H1 (cell line): ENCODE data around the gene WDR4. TPM values are rescaled to one million over a fixed set of nuclear protein-coding genes. Genes with fewer than 3 reads are reported as not detected.

Experiments used
- CTCF ChIA-PET: fragments of 300-600 bp; sonication (Branson Sonifier 250); formaldehyde crosslinking; loops from one replicate; lab custom pipeline; 2021; ENCODE audit not compliant: partially characterized antibody; lab: Charles Lee
- POLR2A ChIA-PET: fragments of 300-600 bp; sonication (Branson Sonifier 250); formaldehyde crosslinking; loops from one replicate; lab custom pipeline; 2021; ENCODE audit warnings: inconsistent platforms; ENCODE audit not compliant: partially characterized antibody; lab: Charles Lee
- DNase-seq, 2 experiments: peaks; one replicate each; pipeline versions ENCODE4 v3.0.0 to v3.0.0-alpha.2; 2010 to 2022; ENCODE audit warnings: low spot score in 2 of 2, low read depth in 1 of 2, mixed read lengths in 1 of 2
- FAIRE-seq: peaks from 2 replicates; lab custom pipeline; 2011; peaks lifted over from hg19 to GRCh38; lab: Jason Lieb, UNC
- H2AFZ ChIP-seq: 2 replicates; pipeline ENCODE4 v1.8.1; 2012; ENCODE audit warnings: low read length, inconsistent platforms
- H2AK5ac ChIP-seq: 2 replicates; pipeline ENCODE4 v1.6.1; 2013; ENCODE audit warnings: low read depth, low read length
- H2BK120ac ChIP-seq: replicated peaks from 2 replicates; pipeline ENCODE3; 2013; ENCODE audit warnings: low read depth, low read length, inconsistent platforms
- H2BK12ac ChIP-seq: 2 replicates; pipeline ENCODE4 v1.6.1; 2013; ENCODE audit warnings: low read depth, low read length
- H2BK15ac ChIP-seq: 2 replicates; pipeline ENCODE4 v1.6.1; 2013; ENCODE audit warnings: low read length
- H2BK20ac ChIP-seq: 2 replicates; pipeline ENCODE4 v1.6.1; 2013; ENCODE audit warnings: low read length
- H2BK5ac ChIP-seq: 2 replicates; pipeline ENCODE4 v1.6.1; 2013; ENCODE audit warnings: low read depth, low read length
- H3K14ac ChIP-seq: 2 replicates; pipeline ENCODE4 v1.6.1; 2013; ENCODE audit warnings: inconsistent platforms; ENCODE audit not compliant: insufficient read length
- H3K18ac ChIP-seq: 2 replicates; pipeline ENCODE4 v1.6.1; 2013; ENCODE audit warnings: low read length; ENCODE audit errors: extremely low read depth
- H3K23ac ChIP-seq: 2 replicates; pipeline ENCODE4 v1.6.1; 2013; ENCODE audit warnings: inconsistent platforms; ENCODE audit not compliant: insufficient read length
- H3K23me2 ChIP-seq: 2 replicates; pipeline ENCODE4 v1.6.1; 2013; ENCODE audit warnings: low read depth, low read length
- H3K27ac ChIP-seq: 2 replicates; pipeline ENCODE4 v1.6.1; 2011; ENCODE audit warnings: low read depth, low read length, inconsistent platforms
- H3K27me3 ChIP-seq, 4 experiments: replicated peaks in 1 of 4; 1 replicate in 1 of 4; 2 replicates in 3 of 4; pipeline versions ENCODE4 v1.6.1 to v1.8.1; 2011 to 2013; ENCODE audit warnings: low read length in 3 of 4, mild to moderate bottlenecking in 3 of 4, inconsistent platforms in 2 of 4, mixed read lengths in 2 of 4, moderate library complexity in 1 of 4; ENCODE audit not compliant: control insufficient read depth in 3 of 4, insufficient read depth in 3 of 4; ENCODE audit errors: extremely low read depth in 1 of 4
- H3K36me3 ChIP-seq, 4 experiments: 2 replicates each; pipeline versions ENCODE4 v1.6.1 to v1.8.1; 2011 to 2013; ENCODE audit warnings: mild to moderate bottlenecking in 4 of 4, low read length in 3 of 4, moderate library complexity in 2 of 4, control low read depth in 1 of 4, inconsistent platforms in 1 of 4; ENCODE audit not compliant: insufficient read depth in 4 of 4, control insufficient read depth in 2 of 4
- H3K4ac ChIP-seq: replicated peaks from 2 replicates; pipeline ENCODE3; 2013; ENCODE audit warnings: low read length, low read depth, mixed read lengths, inconsistent platforms; ENCODE audit not compliant: insufficient read length
- H3K4me1 ChIP-seq, 4 experiments: replicated peaks in 1 of 4; 1 replicate in 1 of 4; 2 replicates in 3 of 4; pipeline versions ENCODE4 v1.6.1 to v1.8.1; 2011 to 2013; ENCODE audit warnings: low read length in 3 of 4, inconsistent platforms in 2 of 4, mixed read lengths in 1 of 4; ENCODE audit not compliant: insufficient read depth in 4 of 4, control insufficient read depth in 3 of 4
- H3K4me2 ChIP-seq, 2 experiments: 2 replicates each; pipeline versions ENCODE4 v1.6.1 to v1.8.1; 2011 to 2013; ENCODE audit warnings: low read depth in 2 of 2, low read length in 2 of 2, control low read depth in 1 of 2, inconsistent platforms in 1 of 2, mild to moderate bottlenecking in 1 of 2; ENCODE audit not compliant: insufficient read depth in 1 of 2
- H3K4me3 ChIP-seq, 4 experiments: fragments of 200-600, 300-600 bp in 1 of 4; sonication (generic), shearing (Covaris generic), sonication (Bioruptor Twin) in 1 of 4; 2 replicates each; pipeline versions ENCODE4 v1.5.1 to v1.8.1; 2011 to 2016; ENCODE audit warnings: low read length in 4 of 4, low read depth in 3 of 4, control low read depth in 2 of 4, inconsistent platforms in 2 of 4, mild to moderate bottlenecking in 2 of 4, mixed read lengths in 1 of 4, moderate library complexity in 1 of 4; ENCODE audit not compliant: insufficient read depth in 2 of 4; ENCODE audit errors: extremely low read depth in 1 of 4
- H3K56ac ChIP-seq: replicated peaks from 2 replicates; pipeline ENCODE3; 2013; ENCODE audit warnings: low read depth, mild to moderate bottlenecking, mixed read lengths, low read length, inconsistent platforms; ENCODE audit not compliant: insufficient read length
- H3K79me1 ChIP-seq: 2 replicates; pipeline ENCODE4 v1.6.1; 2013; ENCODE audit warnings: low read depth, low read length, control low read depth
- H3K79me2 ChIP-seq, 2 experiments: 2 replicates each; pipeline versions ENCODE4 v1.6.1 to v1.8.1; 2012 to 2013; ENCODE audit warnings: low read length in 2 of 2, mild to moderate bottlenecking in 2 of 2, inconsistent platforms in 1 of 2; ENCODE audit not compliant: insufficient read depth in 2 of 2, control insufficient read depth in 1 of 2
- H3K9ac ChIP-seq, 4 experiments: replicated peaks in 1 of 4; 1 replicate in 1 of 4; 2 replicates in 3 of 4; pipeline versions ENCODE4 v1.6.1 to v1.8.1; 2011 to 2013; ENCODE audit warnings: low read depth in 3 of 4, low read length in 3 of 4, control low read depth in 2 of 4, mild to moderate bottlenecking in 2 of 4, moderate library complexity in 2 of 4, inconsistent platforms in 1 of 4; ENCODE audit errors: extremely low read depth in 1 of 4
- H3K9me3 ChIP-seq, 2 experiments: 2 replicates each; pipeline versions ENCODE4 v1.6.1 to v1.8.1; 2012 to 2013; ENCODE audit warnings: mild to moderate bottlenecking in 2 of 2, moderate library complexity in 2 of 2, control low read depth in 1 of 2, inconsistent platforms in 1 of 2, low read depth in 1 of 2, low read length in 1 of 2, mixed read lengths in 1 of 2; ENCODE audit not compliant: insufficient read depth in 2 of 2
- H4K20me1 ChIP-seq, 2 experiments: replicated peaks in 1 of 2; 2 replicates each; pipeline versions ENCODE3 to v1.8.1; 2011 to 2013; ENCODE audit warnings: inconsistent platforms in 2 of 2, low read length in 2 of 2, mild to moderate bottlenecking in 1 of 2; ENCODE audit not compliant: insufficient read depth in 2 of 2, control insufficient read depth in 1 of 2
- H4K5ac ChIP-seq: 2 replicates; pipeline ENCODE4 v1.6.1; 2013; ENCODE audit warnings: low read length, low read depth, mixed read lengths, inconsistent platforms; ENCODE audit not compliant: insufficient read length
- H4K8ac ChIP-seq: 2 replicates; pipeline ENCODE4 v1.8.0; 2013; ENCODE audit warnings: mild to moderate bottlenecking, moderate library complexity, low read length, inconsistent platforms; ENCODE audit not compliant: insufficient read depth; ENCODE audit errors: extremely low read depth
- H4K91ac ChIP-seq: replicated peaks from 2 replicates; pipeline ENCODE3; 2013; ENCODE audit warnings: low read length, mixed read lengths, inconsistent platforms; ENCODE audit not compliant: insufficient read length
- BACH1 ChIP-seq: IDR thresholded peaks from 2 replicates; pipeline ENCODE4 v1.6.1; 2012; ENCODE audit warnings: low read length, improper control_type of control experiment
- EGR1 ChIP-seq: IDR thresholded peaks from 2 replicates; pipeline ENCODE4 v1.6.1; 2011; ENCODE audit warnings: low read depth, low read length, borderline replicate concordance
- HDAC2 ChIP-seq, 2 experiments: fragments of 300-600 bp in 1 of 2; sonication (generic) in 1 of 2; IDR thresholded peaks; 2 replicates each; pipeline ENCODE4 v1.6.1; 2011 to 2012; ENCODE audit warnings: low read depth in 2 of 2, low read length in 2 of 2, mild to moderate bottlenecking in 2 of 2, moderate library complexity in 2 of 2, borderline replicate concordance in 1 of 2, inconsistent platforms in 1 of 2
- JUND ChIP-seq: IDR thresholded peaks from 2 replicates; pipeline ENCODE4 v1.6.1; 2011; ENCODE audit warnings: mild to moderate bottlenecking, improper control_type of control experiment, low read length
- RAD21 ChIP-seq, 2 experiments: IDR thresholded peaks in 1 of 2; conservative IDR thresholded peaks in 1 of 2; 2 replicates each; pipeline ENCODE4 v1.6.1; 2011; ENCODE audit warnings: low read depth in 2 of 2, low read length in 2 of 2, improper control_type of control experiment in 1 of 2, inconsistent platforms in 1 of 2, mild to moderate bottlenecking in 1 of 2, moderate library complexity in 1 of 2
- SIN3A ChIP-seq, 2 experiments: IDR thresholded peaks in 1 of 2; conservative IDR thresholded peaks in 1 of 2; 2 replicates each; pipeline ENCODE4 v1.6.1; 2011 to 2012; ENCODE audit warnings: low read length in 2 of 2, improper control_type of control experiment in 1 of 2, low read depth in 1 of 2, mild to moderate bottlenecking in 1 of 2
- SIX5 ChIP-seq: IDR thresholded peaks from 2 replicates; pipeline ENCODE4 v1.6.1; 2011; ENCODE audit warnings: mild to moderate bottlenecking, low read depth, low read length
- TBP ChIP-seq: IDR thresholded peaks from 2 replicates; pipeline ENCODE4 v1.6.1; 2011; ENCODE audit warnings: low read depth, low read length, improper control_type of control experiment
- WGBS, 2 experiments: shearing (Covaris generic) in 1 of 2; methylation state at CpG; one replicate each; pipeline versions ENCODE4 v1.1.6 to v1.1.7; 2013 to 2015; ENCODE audit warnings: low lambda C conversion rate in 2 of 2, mixed read lengths in 2 of 2, inconsistent platforms in 1 of 2, low coverage in 1 of 2, missing lambda C conversion rate in 1 of 2; ENCODE audit not compliant: insufficient replicate concordance in 2 of 2, insufficient coverage in 1 of 2, insufficient read length in 1 of 2; ENCODE audit errors: extremely low coverage in 1 of 2, missing lambda C conversion rate in 1 of 2; 5-methylcytosine and 5-hydroxymethylcytosine counted together
- polyA plus RNA-seq, 7 experiments: library from polyadenylated mRNA; depleted of rRNA in 3 of 7; stranded (reverse) in 5 of 7; unstranded in 2 of 7; fragments of >200 nt in 5 of 7; fragments of 200-250 nt in 2 of 7; gene quantifications; 1 replicate in 5 of 7; 2 replicates in 1 of 7; 4 replicates in 1 of 7; pipeline versions ENCODE4 v1.2.1 to v1.2.3, GENCODE V29; 2011 to 2013; ENCODE audit warnings: missing spikeins in 2 of 7, mixed read lengths in 2 of 7
- total RNA-seq: library from RNA; stranded (reverse); fragmentation: NEBNext Ultra II Directional; extraction: Animal tissue kit (Norgen Biotek cat#: 25700); gene quantifications from 2 replicates; pipeline ENCODE4 v1.2.1, GENCODE V29; 2021
- TF ChIP-seq, protein P1 (sequence below): IDR thresholded peaks from 2 replicates; pipeline ENCODE4 v1.6.1; 2012; ENCODE audit warnings: low read length, inconsistent platforms

Gene WDR4
- total and polyA plus RNA-seq, 2 of the 8 experiments (the other 6 are each of a cell fraction or from before 2014, with no cell fraction given) = 28.9 to 47.8 TPM

DNA sequence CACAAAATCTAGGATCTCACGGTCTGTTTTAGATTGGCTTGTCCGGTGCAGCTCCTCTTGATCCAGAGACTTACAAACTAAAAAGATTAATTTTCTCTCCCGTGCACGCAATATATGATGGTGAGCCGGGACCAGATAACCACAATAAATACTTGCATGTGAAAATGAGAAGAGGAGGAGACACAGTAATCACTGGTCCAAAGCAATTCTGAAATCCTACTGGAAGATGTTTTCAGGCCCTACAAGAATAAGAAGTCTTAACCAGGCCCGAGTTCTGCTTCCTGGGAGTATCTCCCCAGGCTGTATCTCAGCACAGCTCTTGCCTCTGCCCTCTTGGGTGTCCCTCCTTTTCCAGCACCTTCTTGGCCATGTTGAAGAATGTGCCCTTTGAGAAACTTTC, 1.0 kb upstream of the WDR4 start:
- peak overlapping the region; percentile 75 to 77 for H3K4me2 ChIP-seq
- no peak overlapping the region for H2BK5ac ChIP-seq
- ChIA-PET CTCF (interaction anchor here (0.6 to 3.3 kb wide), 3 partner anchors 9 to 12 kb away, joined by 5 to 11 read pairs (median 6); partner anchors contain the start of gene NDUFV3), POLR2A (interaction anchor here (0.7 to 3.6 kb wide), 5 partner anchors 9 to 425 kb away, joined by 3 to 41 read pairs (median 12); partner anchors contain the start of gene NDUFV3)
- no peak overlapping the region for H4K91ac ChIP-seq
- H3K4me3 ChIP-seq = peak overlapping the region; percentile 69 to 93 (median 85); a peak in 6 of 8 replicates
- peaks cover 4% of the 10 kb centered on the region; the same call in 1 of the 2 replicates for H3K79me1 ChIP-seq
- H3K14ac ChIP-seq = no peak overlapping the region
- TF ChIP-seq SIX5 = no peak
- TF ChIP-seq JUND = no peak
- TF ChIP-seq BACH1 = no peak
- no peak for TF ChIP-seq TBP
- no peak for TF ChIP-seq HDAC2 (IDR thresholded peaks at IDR 0.05; ENCODE audit: borderline replicate concordance in 1 of 2, low read depth in 2 of 2, low read length in 2 of 2)
- TF ChIP-seq RAD21 (IDR thresholded peaks at IDR 0.05 in 1 of 2, conservative IDR thresholded peaks at IDR 0.05 in 1 of 2; ENCODE audit: low read depth in 2 of 2, low read length in 2 of 2) = no peak
- TF ChIP-seq, protein P1, sequence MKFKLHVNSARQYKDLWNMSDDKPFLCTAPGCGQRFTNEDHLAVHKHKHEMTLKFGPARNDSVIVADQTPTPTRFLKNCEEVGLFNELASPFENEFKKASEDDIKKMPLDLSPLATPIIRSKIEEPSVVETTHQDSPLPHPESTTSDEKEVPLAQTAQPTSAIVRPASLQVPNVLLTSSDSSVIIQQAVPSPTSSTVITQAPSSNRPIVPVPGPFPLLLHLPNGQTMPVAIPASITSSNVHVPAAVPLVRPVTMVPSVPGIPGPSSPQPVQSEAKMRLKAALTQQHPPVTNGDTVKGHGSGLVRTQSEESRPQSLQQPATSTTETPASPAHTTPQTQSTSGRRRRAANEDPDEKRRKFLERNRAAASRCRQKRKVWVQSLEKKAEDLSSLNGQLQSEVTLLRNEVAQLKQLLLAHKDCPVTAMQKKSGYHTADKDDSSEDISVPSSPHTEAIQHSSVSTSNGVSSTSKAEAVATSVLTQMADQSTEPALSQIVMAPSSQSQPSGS = no peak
- no peak for TF ChIP-seq EGR1
- no peak for TF ChIP-seq SIN3A (conservative IDR thresholded peaks at IDR 0.05 in 1 of 2, IDR thresholded peaks at IDR 0.05 in 1 of 2; ENCODE audit: low read depth in 1 of 2, low read length in 2 of 2)
- no peak overlapping the region for H2AK5ac ChIP-seq
- WGBS, 2 experiments = 95% methylated on average over 6 of the region's 6 CpGs; no CpG with 5 or more reads in 1 of the 2 experiments
- H3K23me2 ChIP-seq = peaks cover 11% of the 10 kb centered on the region
- peaks cover 0 to 3% (median under 1%) of the 10 kb centered on the region in 4 experiments; a peak in 2 of 7 replicates for H3K4me1 ChIP-seq
- H2AFZ ChIP-seq = no peak overlapping the region
- no peaks in the 10 kb centered on the region for H3K9me3 ChIP-seq
- peak overlapping the region in 2 of 4 experiments; percentile 96 to 98; a peak in 6 of 7 replicates for H3K9ac ChIP-seq
- peaks cover 13 to 41% of the 10 kb centered on the region in 2 experiments for H3K79me2 ChIP-seq
- no peak overlapping the region for H3K56ac ChIP-seq
- no peak overlapping the region for H2BK20ac ChIP-seq
- H3K27ac ChIP-seq = no peak overlapping the region
- H3K18ac ChIP-seq = no peak overlapping the region
- no peak overlapping the region for H2BK15ac ChIP-seq
- H4K8ac ChIP-seq = no peak overlapping the region
- H4K5ac ChIP-seq = no peak overlapping the region
- H2BK120ac ChIP-seq = no peak overlapping the region
- no peak for FAIRE-seq
- no peak for DNase-seq
- H3K27me3 ChIP-seq = no peaks in the 10 kb centered on the region
- no peak overlapping the region for H3K4ac ChIP-seq
- H3K36me3 ChIP-seq = peaks cover 8 to 12% (median 10%) of the 10 kb centered on the region in 4 experiments; a peak in 6 of 8 replicates
- H3K23ac ChIP-seq = no peak overlapping the region
- no peak overlapping the region for H2BK12ac ChIP-seq
- no peaks in the 10 kb centered on the region for H4K20me1 ChIP-seq
